Neural cell (in vitro differentiated cells): ENCODE measurements around the gene TEX19.

ENCODE experiments used
- EP300 ChIP-seq: fragments of 450-650 bp; conservative IDR thresholded peaks from 2 replicates; pipeline ENCODE4 v1.6.1; 2014; ENCODE audit warnings: antibody characterized with exemption, mild to moderate bottlenecking, moderate library complexity; ENCODE audit not compliant: poor library complexity, severe bottlenecking
- EZH2 ChIP-seq: fragments of 200-600, 300-800 bp; shearing (Covaris generic), sonication (generic); IDR thresholded peaks from 2 replicates; pipeline ENCODE4 v1.6.1; 2014; ENCODE audit warnings: antibody characterized with exemption, low read length, borderline replicate concordance, mild to moderate bottlenecking; ENCODE audit not compliant: insufficient read depth, poor library complexity, severe bottlenecking
- MXI1 ChIP-seq: fragments of 450-650 bp; conservative IDR thresholded peaks from 2 replicates; pipeline ENCODE4 v1.6.1; 2014; ENCODE audit warnings: antibody characterized with exemption, mild to moderate bottlenecking; ENCODE audit not compliant: poor library complexity, severe bottlenecking
- POLR2AphosphoS5 ChIP-seq: IDR thresholded peaks from 2 replicates; pipeline ENCODE4 v1.6.1; 2012
- SMC3 ChIP-seq: fragments of 450-650 bp; conservative IDR thresholded peaks from 2 replicates; pipeline ENCODE4 v1.6.1; 2014; ENCODE audit warnings: antibody characterized with exemption, mild to moderate bottlenecking, moderate library complexity; ENCODE audit not compliant: poor library complexity
- TF ChIP-seq, protein P1 (sequence below): fragments of 450-650 bp; IDR thresholded peaks from 2 replicates; pipeline ENCODE4 v1.5.1; 2014; ENCODE audit warnings: antibody characterized with exemption, mild to moderate bottlenecking, moderate library complexity; ENCODE audit not compliant: poor library complexity, severe bottlenecking
- TF ChIP-seq, protein P2 (sequence below): IDR thresholded peaks from 2 replicates; pipeline ENCODE4 v1.6.1; 2012; ENCODE audit warnings: borderline replicate concordance

DNA sequence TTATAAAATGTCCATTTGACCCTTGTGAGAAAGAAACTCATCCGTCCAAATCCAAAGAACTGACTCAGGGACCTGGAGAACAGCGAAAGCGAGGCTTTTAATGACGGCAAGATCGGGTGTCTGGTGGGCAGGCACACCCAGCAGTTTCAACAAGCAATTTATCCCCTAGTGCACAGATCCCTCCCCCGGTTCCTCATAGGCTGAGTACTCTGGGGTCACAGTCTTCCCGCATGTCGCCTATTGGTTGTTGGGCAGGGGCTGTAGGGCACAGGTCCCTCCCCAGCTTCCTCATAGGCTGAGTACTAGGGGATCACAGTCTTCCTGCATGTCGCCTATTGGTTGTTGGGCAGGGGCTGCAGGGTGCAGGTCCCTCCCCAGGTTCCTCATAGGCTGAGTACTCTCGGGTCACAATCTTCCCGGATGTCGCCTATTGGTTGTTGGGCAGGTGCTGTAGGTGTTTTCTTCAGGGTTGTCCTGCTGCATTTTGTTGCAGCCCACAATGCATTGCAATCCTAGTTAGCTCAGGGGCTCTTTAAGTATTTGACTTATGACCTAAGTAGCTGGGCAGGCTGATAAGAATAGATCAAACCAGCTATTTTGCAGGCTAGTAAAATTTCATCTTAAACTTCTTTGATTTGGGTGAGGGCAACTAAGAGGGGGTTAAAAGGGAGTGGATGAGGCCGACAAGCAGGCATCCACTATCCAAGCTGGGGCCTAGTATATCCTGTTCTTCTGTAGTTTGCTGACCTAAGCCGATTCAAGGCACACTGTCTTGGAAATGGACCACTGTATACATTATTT lies 8.9 kb downstream of the TEX19 start:
- TF ChIP-seq, protein P1, sequence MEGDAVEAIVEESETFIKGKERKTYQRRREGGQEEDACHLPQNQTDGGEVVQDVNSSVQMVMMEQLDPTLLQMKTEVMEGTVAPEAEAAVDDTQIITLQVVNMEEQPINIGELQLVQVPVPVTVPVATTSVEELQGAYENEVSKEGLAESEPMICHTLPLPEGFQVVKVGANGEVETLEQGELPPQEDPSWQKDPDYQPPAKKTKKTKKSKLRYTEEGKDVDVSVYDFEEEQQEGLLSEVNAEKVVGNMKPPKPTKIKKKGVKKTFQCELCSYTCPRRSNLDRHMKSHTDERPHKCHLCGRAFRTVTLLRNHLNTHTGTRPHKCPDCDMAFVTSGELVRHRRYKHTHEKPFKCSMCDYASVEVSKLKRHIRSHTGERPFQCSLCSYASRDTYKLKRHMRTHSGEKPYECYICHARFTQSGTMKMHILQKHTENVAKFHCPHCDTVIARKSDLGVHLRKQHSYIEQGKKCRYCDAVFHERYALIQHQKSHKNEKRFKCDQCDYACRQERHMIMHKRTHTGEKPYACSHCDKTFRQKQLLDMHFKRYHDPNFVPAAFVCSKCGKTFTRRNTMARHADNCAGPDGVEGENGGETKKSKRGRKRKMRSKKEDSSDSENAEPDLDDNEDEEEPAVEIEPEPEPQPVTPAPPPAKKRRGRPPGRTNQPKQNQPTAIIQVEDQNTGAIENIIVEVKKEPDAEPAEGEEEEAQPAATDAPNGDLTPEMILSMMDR: no peak
- TF ChIP-seq, protein P2, sequence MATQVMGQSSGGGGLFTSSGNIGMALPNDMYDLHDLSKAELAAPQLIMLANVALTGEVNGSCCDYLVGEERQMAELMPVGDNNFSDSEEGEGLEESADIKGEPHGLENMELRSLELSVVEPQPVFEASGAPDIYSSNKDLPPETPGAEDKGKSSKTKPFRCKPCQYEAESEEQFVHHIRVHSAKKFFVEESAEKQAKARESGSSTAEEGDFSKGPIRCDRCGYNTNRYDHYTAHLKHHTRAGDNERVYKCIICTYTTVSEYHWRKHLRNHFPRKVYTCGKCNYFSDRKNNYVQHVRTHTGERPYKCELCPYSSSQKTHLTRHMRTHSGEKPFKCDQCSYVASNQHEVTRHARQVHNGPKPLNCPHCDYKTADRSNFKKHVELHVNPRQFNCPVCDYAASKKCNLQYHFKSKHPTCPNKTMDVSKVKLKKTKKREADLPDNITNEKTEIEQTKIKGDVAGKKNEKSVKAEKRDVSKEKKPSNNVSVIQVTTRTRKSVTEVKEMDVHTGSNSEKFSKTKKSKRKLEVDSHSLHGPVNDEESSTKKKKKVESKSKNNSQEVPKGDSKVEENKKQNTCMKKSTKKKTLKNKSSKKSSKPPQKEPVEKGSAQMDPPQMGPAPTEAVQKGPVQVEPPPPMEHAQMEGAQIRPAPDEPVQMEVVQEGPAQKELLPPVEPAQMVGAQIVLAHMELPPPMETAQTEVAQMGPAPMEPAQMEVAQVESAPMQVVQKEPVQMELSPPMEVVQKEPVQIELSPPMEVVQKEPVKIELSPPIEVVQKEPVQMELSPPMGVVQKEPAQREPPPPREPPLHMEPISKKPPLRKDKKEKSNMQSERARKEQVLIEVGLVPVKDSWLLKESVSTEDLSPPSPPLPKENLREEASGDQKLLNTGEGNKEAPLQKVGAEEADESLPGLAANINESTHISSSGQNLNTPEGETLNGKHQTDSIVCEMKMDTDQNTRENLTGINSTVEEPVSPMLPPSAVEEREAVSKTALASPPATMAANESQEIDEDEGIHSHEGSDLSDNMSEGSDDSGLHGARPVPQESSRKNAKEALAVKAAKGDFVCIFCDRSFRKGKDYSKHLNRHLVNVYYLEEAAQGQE: no peak
- no peak for TF ChIP-seq SMC3
- no peak for TF ChIP-seq POLR2AphosphoS5
- TF ChIP-seq EP300: no peak
- no peak for TF ChIP-seq EZH2
- TF ChIP-seq MXI1: no peak
